ENCODE results near the gene RAB41. TPM values are rescaled to one million over a fixed set of nuclear protein-coding genes. Genes with fewer than 3 reads are reported as not detected.

The RAB41 gene
- total RNA-seq, 1 experiment from 2014 or later, result not detected

- Histone ChIP-seq H3K9me3 (ENCODE audit: control insufficient read depth, insufficient read depth, low read depth, low read length) (no peaks in the 10 kb centered on the region), H3K4me1 (ENCODE audit: control insufficient read depth, insufficient read depth, low read length) (peaks cover 19% of the 10 kb centered on the region), H3K27me3 (ENCODE audit: control insufficient read depth, insufficient read depth, low read length) (no peaks in the 10 kb centered on the region), H3K4me3 (ENCODE audit: low read depth in 2 of 2, low read length in 2 of 2) (no peak overlapping the region; a peak in 1 of 4 replicates), H3K36me3 (ENCODE audit: control insufficient read depth, insufficient read depth, low read length) (peaks cover 10% of the 10 kb centered on the region; the same call in 1 of the 2 replicates), H3K27ac (ENCODE audit: low read length) (peak overlapping the region; percentile 29; the same call in 1 of the 2 replicates)
- BruUV-seq (replicated peaks), result no TSS peak
- POLR2A ChIA-PET, result no interaction called here
- in situ Hi-C loops (cut with HindIII; ENCODE audit: low pct_unique_long_range_greater_than_20kb, low sequenced_read_pairs), result no loop called here
- ATAC-seq (no peak), DNase-seq (ENCODE audit: low read depth, low spot score) (no peak)
- intact Hi-C loops (cut with micrococcal nuclease; ENCODE audit: unreplicated experiment), result no loop called here
- CTCF ChIA-PET, result no interaction called here
- TF ChIP-seq SIN3A (IDR thresholded peaks at IDR 0.05; ENCODE audit: borderline replicate concordance, insufficient read depth, low read depth, low read length) (no peak), POLR2AphosphoS5 (IDR thresholded peaks at IDR 0.05; ENCODE audit: low read depth, low read length) (no peak), REST (IDR thresholded peaks at IDR 0.05; ENCODE audit: insufficient read depth in 1 of 2, low read depth in 2 of 2, low read length in 1 of 2) (no peak), TCF7L2 (IDR thresholded peaks at IDR 0.05; ENCODE audit: low read depth, low read length) (no peak)
- TF ChIP-seq, protein P1, sequence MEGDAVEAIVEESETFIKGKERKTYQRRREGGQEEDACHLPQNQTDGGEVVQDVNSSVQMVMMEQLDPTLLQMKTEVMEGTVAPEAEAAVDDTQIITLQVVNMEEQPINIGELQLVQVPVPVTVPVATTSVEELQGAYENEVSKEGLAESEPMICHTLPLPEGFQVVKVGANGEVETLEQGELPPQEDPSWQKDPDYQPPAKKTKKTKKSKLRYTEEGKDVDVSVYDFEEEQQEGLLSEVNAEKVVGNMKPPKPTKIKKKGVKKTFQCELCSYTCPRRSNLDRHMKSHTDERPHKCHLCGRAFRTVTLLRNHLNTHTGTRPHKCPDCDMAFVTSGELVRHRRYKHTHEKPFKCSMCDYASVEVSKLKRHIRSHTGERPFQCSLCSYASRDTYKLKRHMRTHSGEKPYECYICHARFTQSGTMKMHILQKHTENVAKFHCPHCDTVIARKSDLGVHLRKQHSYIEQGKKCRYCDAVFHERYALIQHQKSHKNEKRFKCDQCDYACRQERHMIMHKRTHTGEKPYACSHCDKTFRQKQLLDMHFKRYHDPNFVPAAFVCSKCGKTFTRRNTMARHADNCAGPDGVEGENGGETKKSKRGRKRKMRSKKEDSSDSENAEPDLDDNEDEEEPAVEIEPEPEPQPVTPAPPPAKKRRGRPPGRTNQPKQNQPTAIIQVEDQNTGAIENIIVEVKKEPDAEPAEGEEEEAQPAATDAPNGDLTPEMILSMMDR (IDR thresholded peaks at IDR 0.05), result no peak
Measured at GRCh38 chrX:70293621-70294020, 11.6 kb downstream of the RAB41 start.

DNA sequence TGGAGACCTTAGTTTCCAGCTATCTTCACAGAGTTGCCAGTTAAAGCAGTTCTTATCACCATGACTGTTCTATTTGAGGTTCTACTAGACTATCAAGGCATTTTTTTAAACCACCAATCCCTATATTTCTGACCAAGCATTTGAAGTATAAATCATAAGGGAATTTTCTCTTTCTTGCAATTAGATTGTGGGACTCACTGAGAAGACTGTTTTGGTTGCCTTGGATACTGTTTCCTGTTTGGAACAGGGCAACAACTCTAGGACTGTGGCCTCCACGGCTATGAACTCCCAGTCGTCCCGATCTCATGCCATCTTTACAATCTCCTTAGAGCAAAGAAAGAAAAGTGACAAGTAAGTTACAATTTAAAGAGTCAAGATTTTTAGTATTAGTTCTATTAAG, 19.7 kb downstream of the RAB41 start:
- TF ChIP-seq, protein P1 (IDR thresholded peaks at IDR 0.05), result no peak
- TF ChIP-seq POLR2AphosphoS5 (IDR thresholded peaks at IDR 0.05; ENCODE audit: low read depth, low read length) (no peak), REST (IDR thresholded peaks at IDR 0.05; ENCODE audit: insufficient read depth in 1 of 2, low read depth in 2 of 2, low read length in 1 of 2) (no peak), TCF7L2 (IDR thresholded peaks at IDR 0.05; ENCODE audit: low read depth, low read length) (no peak), SIN3A (IDR thresholded peaks at IDR 0.05; ENCODE audit: borderline replicate concordance, insufficient read depth, low read depth, low read length) (no peak)
- ChIA-PET POLR2A (no interaction called here), CTCF (no interaction called here)
- Histone ChIP-seq H3K27ac (ENCODE audit: low read length) (no peak overlapping the region), H3K4me1 (ENCODE audit: control insufficient read depth, insufficient read depth, low read length) (no peaks in the 10 kb centered on the region), H3K36me3 (ENCODE audit: control insufficient read depth, insufficient read depth, low read length) (peaks cover 32% of the 10 kb centered on the region), H3K9me3 (ENCODE audit: control insufficient read depth, insufficient read depth, low read depth, low read length) (no peaks in the 10 kb centered on the region), H3K27me3 (ENCODE audit: control insufficient read depth, insufficient read depth, low read length) (no peaks in the 10 kb centered on the region), H3K4me3 (ENCODE audit: low read depth in 2 of 2, low read length in 2 of 2) (no peak overlapping the region)
- ATAC-seq, result no peak
- no TSS peak for BruUV-seq (replicated peaks)
- DNase-seq (ENCODE audit: low read depth, low spot score), result no peak
- intact Hi-C loops (cut with micrococcal nuclease; ENCODE audit: unreplicated experiment), result no loop called here
- in situ Hi-C loops (cut with HindIII; ENCODE audit: low pct_unique_long_range_greater_than_20kb, low sequenced_read_pairs), result no loop called here

Data from Panc1 (cell line).